EH (cell line): ENCODE data around the gene SLC7A8.

ENCODE experiments used
- DNase-seq: peaks from one replicate; pipeline ENCODE4 v3.0.0-alpha.2; 2015; ENCODE audit warnings: low read depth

Gene SLC7A8

GRCh38 chr14:23094666-23095195 lies 88.7 kb downstream of the SLC7A8 start, which contains the start of gene ACIN1:
Gene ACIN1, minus strand, starts transcription at chr14:23095136. Its CDS starts 24 bp downstream, at chr14:23095112.
- DNase-seq: peak; percentile 90

GRCh38 chr14:23093991-23094665 lies 89.3 kb downstream of the SLC7A8 start:
- no peak for DNase-seq

- no peak for DNase-seq
These were observed 89.9 kb downstream of the SLC7A8 start for GRCh38 chr14:23093526-23093925.

GRCh38 chr14:23093104-23093503 lies 90.4 kb downstream of the SLC7A8 start:
- no peak for DNase-seq

GRCh38 chr14:23091294-23092225 lies 91.9 kb downstream of the SLC7A8 start:
- no peak for DNase-seq

GRCh38 chr14:23090254-23090636 lies 93.2 kb downstream of the SLC7A8 start:
- no peak for DNase-seq

- DNase-seq: no peak
These were observed 93.8 kb downstream of the SLC7A8 start for GRCh38 chr14:23089498-23090253.

GRCh38 chr14:23086565-23086964 lies 96.9 kb downstream of the SLC7A8 start:
- DNase-seq: no peak

GRCh38 chr14:23085458-23085857 lies 98.0 kb downstream of the SLC7A8 start:
- no peak for DNase-seq

- DNase-seq: no peak
These were observed 103.0 kb downstream of the SLC7A8 start for GRCh38 chr14:23080474-23080873.

- DNase-seq: peak; percentile 82
These were observed 103.7 kb downstream of the SLC7A8 start for GRCh38 chr14:23079716-23080115.

GRCh38 chr14:23078692-23079116 lies 104.8 kb downstream of the SLC7A8 start:
- peak; percentile 99 for DNase-seq

- DNase-seq: no peak
These were observed 105.5 kb downstream of the SLC7A8 start for GRCh38 chr14:23077962-23078361.

GRCh38 chr14:23076785-23077408 lies 106.6 kb downstream of the SLC7A8 start:
- DNase-seq: peak; percentile 55
